SK-N-MC (cell line): Measurements from ENCODE around the gene MATCAP1.
A peak's percentile ranks its signal among the peaks of the same experiment; 100 is the strongest.

ENCODE experiments used
- DNase-seq: peaks from one replicate; pipeline ENCODE4 v3.0.0-alpha.2; 2011; ENCODE audit warnings: low read depth, low spot score
- H3K27ac ChIP-seq: fragments of 200-600 bp; sonication (generic); 2 replicates; pipeline ENCODE4 v1.5.1; 2016; ENCODE audit warnings: mixed run types
- H3K36me3 ChIP-seq: fragments of 200-600 bp; sonication (generic); 2 replicates; pipeline ENCODE4 v1.6.1; 2017; ENCODE audit warnings: antibody characterized with exemption, low read length, mixed read lengths; ENCODE audit not compliant: insufficient read depth
- H3K4me3 ChIP-seq: fragments of 200-600 bp; sonication (generic); 2 replicates; pipeline ENCODE4 v1.5.1; 2016
- H3K9ac ChIP-seq: fragments of 200-600 bp; sonication (generic); 2 replicates; pipeline ENCODE4 v1.8.0; 2017; ENCODE audit warnings: mixed run types, mixed read lengths; ENCODE audit not compliant: insufficient read length
- H3K9me3 ChIP-seq: fragments of 200-600 bp; sonication (generic); 2 replicates; pipeline ENCODE4 v1.6.1; 2017; ENCODE audit warnings: low read depth, mild to moderate bottlenecking, antibody characterized with exemption, low read length, moderate library complexity, mixed read lengths
- EZH2 ChIP-seq: fragments of 200-600 bp; sonication (generic); IDR thresholded peaks from one replicate; pipeline ENCODE4 v1.6.1; 2017; ENCODE audit warnings: antibody characterized with exemption
- FOXP2 ChIP-seq: optimal IDR thresholded peaks from 2 replicates; pipeline ENCODE3; 2011; ENCODE audit warnings: mild to moderate bottlenecking, moderate library complexity; ENCODE audit not compliant: insufficient read depth; ENCODE audit errors: extremely low read length, control extremely low read depth
- POLR2AphosphoS5 ChIP-seq: IDR thresholded peaks from 2 replicates; pipeline ENCODE4 v1.6.1; 2012; ENCODE audit warnings: mild to moderate bottlenecking, low read depth, low read length, borderline replicate concordance

The MATCAP1 gene

GRCh38 chr16:67195676-67196075 is 11.9 kb upstream of the MATCAP1 start:
- Histone ChIP-seq H3K9me3 (no peaks in the 10 kb centered on the region), H3K27ac (no peak overlapping the region), H3K36me3 (peaks cover 18% of the 10 kb centered on the region; the same call in 1 of the 2 replicates), H3K4me3 (no peak overlapping the region), H3K9ac (no peak overlapping the region)
- TF ChIP-seq EZH2 (no peak), FOXP2 (no peak), POLR2AphosphoS5 (no peak)
- DNase-seq: no peak

- peaks cover 18% of the 10 kb centered on the region; the same call in 1 of the 2 replicates for H3K36me3 ChIP-seq
- H3K27ac ChIP-seq: no peak overlapping the region
- no peak overlapping the region for H3K4me3 ChIP-seq
- no peak for DNase-seq
- no peaks in the 10 kb centered on the region for H3K9me3 ChIP-seq
- no peak overlapping the region for H3K9ac ChIP-seq
- no peak for TF ChIP-seq POLR2AphosphoS5
- TF ChIP-seq FOXP2: no peak
- TF ChIP-seq EZH2: no peak
These were observed 10.5 kb upstream of the MATCAP1 start for GRCh38 chr16:67194260-67194659.

- no peak overlapping the region for H3K9ac ChIP-seq
- peaks cover 18% of the 10 kb centered on the region; the same call in 1 of the 2 replicates for H3K36me3 ChIP-seq
- no peak for DNase-seq
- no peaks in the 10 kb centered on the region for H3K9me3 ChIP-seq
- TF ChIP-seq EZH2 (no peak), FOXP2 (no peak), POLR2AphosphoS5 (no peak)
- no peak overlapping the region for H3K27ac ChIP-seq
- no peak overlapping the region; the same call in 1 of the 2 replicates for H3K4me3 ChIP-seq
These were observed 9.8 kb upstream of the MATCAP1 start for GRCh38 chr16:67193536-67193935.

GRCh38 chr16:67192781-67193361 is 9.1 kb upstream of the MATCAP1 start:
- H3K27ac ChIP-seq: no peak overlapping the region

GRCh38 chr16:67191995-67192681 is 8.4 kb upstream of the MATCAP1 start, which contains the start of gene E2F4:
Gene E2F4, plus strand, starts transcription at chr16:67192155. Its CDS starts 73 bp downstream, at chr16:67192228.
- Histone ChIP-seq H3K27ac (no peak within 1 kb of the TSS), H3K4me3 (peak within 1 kb of the TSS; percentile 80), H3K9ac (peak within 1 kb of the TSS; percentile 93), H3K36me3 (peaks cover 18% of the 10 kb centered on the region; the same call in 1 of the 2 replicates), H3K9me3 (no peaks in the 10 kb centered on the region)
- TF ChIP-seq EZH2 (no peak), POLR2AphosphoS5 (peak; percentile 28; the same call in 1 of the 2 replicates), FOXP2 (no peak)
- DNase-seq: no peak

More at GRCh38 chr16:67192781-67193361, 9.1 kb upstream of the MATCAP1 start:
- H3K36me3 ChIP-seq: peaks cover 18% of the 10 kb centered on the region; the same call in 1 of the 2 replicates
- H3K9ac ChIP-seq: peak overlapping the region; percentile 93
- peak overlapping the region; percentile 80 for H3K4me3 ChIP-seq
- DNase-seq: no peak
- H3K9me3 ChIP-seq: no peaks in the 10 kb centered on the region
- TF ChIP-seq FOXP2: no peak
- TF ChIP-seq EZH2: no peak
- no peak for TF ChIP-seq POLR2AphosphoS5

- Histone ChIP-seq H3K4me3 (peak overlapping the region; percentile 80), H3K27ac (no peak overlapping the region), H3K9me3 (no peaks in the 10 kb centered on the region), H3K36me3 (peaks cover 18% of the 10 kb centered on the region; the same call in 1 of the 2 replicates), H3K9ac (peak overlapping the region; percentile 26)
- DNase-seq: no peak
- TF ChIP-seq POLR2AphosphoS5: no peak
- no peak for TF ChIP-seq EZH2
- no peak for TF ChIP-seq FOXP2
These were observed 7.7 kb upstream of the MATCAP1 start for GRCh38 chr16:67191411-67191994.

GRCh38 chr16:67190448-67191399 is 7.0 kb upstream of the MATCAP1 start:
- no peak overlapping the region for H3K9ac ChIP-seq
- no peak overlapping the region for H3K27ac ChIP-seq
- H3K9me3 ChIP-seq: no peaks in the 10 kb centered on the region
- peaks cover 15% of the 10 kb centered on the region; the same call in 1 of the 2 replicates for H3K36me3 ChIP-seq
- no peak overlapping the region for H3K4me3 ChIP-seq
- DNase-seq: no peak
- TF ChIP-seq EZH2: no peak
- no peak for TF ChIP-seq FOXP2
- TF ChIP-seq POLR2AphosphoS5: no peak
